Stimulated activated CD8-positive, alpha-beta memory T cell treated with anti-CD3 and anti-CD28 coated beads, Interleukin-7, amount 100 ng/mL, for 1 hour (primary cell): ENCODE measurements around the gene NMNAT2.

Experiments
- DNase-seq, 2 donors: peaks; one replicate each; pipeline ENCODE4 v3.0.0-alpha.2; 2020; ENCODE audit warnings: low read depth in 2 of 2

NMNAT2 gene

GRCh38 chr1:183214021-183214970 lies 203.9 kb downstream of the NMNAT2 start:
- DNase-seq, result no peak

- no peak for DNase-seq
These were observed 205.3 kb downstream of the NMNAT2 start for GRCh38 chr1:183212870-183213269.

- no peak for DNase-seq
These were observed 207.5 kb downstream of the NMNAT2 start for GRCh38 chr1:183210681-183211080.

- DNase-seq, result no peak
These were observed 208.5 kb downstream of the NMNAT2 start for GRCh38 chr1:183209533-183210158.

GRCh38 chr1:183206538-183207122 lies 211.6 kb downstream of the NMNAT2 start:
- DNase-seq, result no peak

- DNase-seq, result no peak
These were observed 212.9 kb downstream of the NMNAT2 start for GRCh38 chr1:183205196-183205781.

GRCh38 chr1:183203094-183203493 lies 215.1 kb downstream of the NMNAT2 start:
- no peak for DNase-seq

- DNase-seq, result no peak
These were observed 217.7 kb downstream of the NMNAT2 start for GRCh38 chr1:183200451-183200850.

- DNase-seq, result no peak
These were observed 218.9 kb downstream of the NMNAT2 start for GRCh38 chr1:183199304-183199703.

GRCh38 chr1:183198463-183198862 lies 219.7 kb downstream of the NMNAT2 start:
- DNase-seq, result no peak
